Measurements from ENCODE around the gene RASGRF1. TPM values are rescaled to one million over a fixed set of nuclear protein-coding genes. Genes with fewer than 3 reads are reported as not detected.
"Not testable (repeated sequence)": the region's sequence is repeated elsewhere in the genome, so short reads cannot be mapped to it uniquely, and the experiment has no call there.

Gene RASGRF1
- total RNA-seq, 1 experiment from 2014 or later, result 1.6 TPM

DNA sequence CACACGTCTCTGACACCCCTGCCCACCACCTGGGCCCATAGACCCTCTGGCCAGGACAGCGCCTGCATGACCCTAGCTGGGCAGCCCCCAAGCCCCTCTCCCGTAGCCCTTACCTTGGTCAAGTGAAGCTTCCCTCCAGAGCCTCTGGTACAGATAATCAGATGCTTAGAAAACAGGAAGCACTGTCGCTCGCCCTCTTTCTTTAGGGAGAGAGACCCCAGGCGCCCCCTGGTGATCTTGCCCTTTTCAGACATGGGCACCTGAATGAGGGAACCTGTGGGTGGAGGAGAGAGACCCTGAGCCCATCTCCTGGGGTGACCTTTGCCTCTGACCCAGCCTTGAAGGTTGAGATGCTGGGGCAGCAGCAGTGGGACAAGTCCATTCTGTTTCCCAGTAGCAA, 65.4 kb downstream of the RASGRF1 start:
- DNase-seq (ENCODE audit: low spot score), result no peak
- in situ Hi-C loops (cut with HindIII; ENCODE audit: low sequenced_read_pairs), result no loop called here

- in situ Hi-C loops (cut with HindIII; ENCODE audit: low sequenced_read_pairs); DNase-seq (ENCODE audit: low spot score): not testable (repeated sequence)
Observed at GRCh38 chr15:79024493-79024892, 66.1 kb downstream of the RASGRF1 start.

DNA sequence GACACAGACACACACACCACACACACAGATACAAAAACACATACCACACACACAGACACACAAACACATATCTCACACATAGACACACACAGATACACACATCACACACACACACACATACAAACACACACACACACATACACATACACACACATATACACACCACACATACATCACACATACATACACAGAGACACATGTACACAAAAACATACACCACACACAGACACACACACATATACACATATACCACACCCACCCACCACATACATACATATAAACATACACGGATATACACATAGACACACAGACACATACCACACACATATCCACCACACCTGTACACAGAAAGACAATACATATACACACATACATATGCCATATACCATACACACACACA, 66.7 kb downstream of the RASGRF1 start:
- DNase-seq (ENCODE audit: low spot score), result no peak
- in situ Hi-C loops (cut with HindIII; ENCODE audit: low sequenced_read_pairs), result no loop called here

DNA sequence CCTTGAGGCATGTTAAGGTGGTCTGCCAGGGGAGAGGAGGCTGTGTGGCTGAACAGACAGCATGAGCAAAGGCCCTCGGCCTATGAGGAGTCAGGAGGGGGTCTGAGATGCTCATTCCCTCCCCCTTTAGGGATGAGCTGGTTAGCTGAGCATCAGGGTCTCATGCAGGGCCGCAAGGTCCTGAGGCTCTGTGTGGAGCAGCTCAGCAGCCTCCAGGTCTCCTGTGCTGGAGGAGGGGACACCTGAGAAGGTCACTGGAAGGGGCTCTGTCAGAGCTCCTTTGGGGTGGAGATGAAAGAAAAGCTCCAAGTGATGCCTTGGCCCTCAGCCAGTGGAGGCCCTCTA, 67.1 kb downstream of the RASGRF1 start:
- no peak for DNase-seq (ENCODE audit: low spot score)
- in situ Hi-C loops (cut with HindIII; ENCODE audit: low sequenced_read_pairs), result no loop called here

- in situ Hi-C loops (cut with HindIII; ENCODE audit: low sequenced_read_pairs), result no loop called here
- no peak for DNase-seq (ENCODE audit: low spot score)
Observed at GRCh38 chr15:79018960-79019359, 71.6 kb downstream of the RASGRF1 start.

DNA sequence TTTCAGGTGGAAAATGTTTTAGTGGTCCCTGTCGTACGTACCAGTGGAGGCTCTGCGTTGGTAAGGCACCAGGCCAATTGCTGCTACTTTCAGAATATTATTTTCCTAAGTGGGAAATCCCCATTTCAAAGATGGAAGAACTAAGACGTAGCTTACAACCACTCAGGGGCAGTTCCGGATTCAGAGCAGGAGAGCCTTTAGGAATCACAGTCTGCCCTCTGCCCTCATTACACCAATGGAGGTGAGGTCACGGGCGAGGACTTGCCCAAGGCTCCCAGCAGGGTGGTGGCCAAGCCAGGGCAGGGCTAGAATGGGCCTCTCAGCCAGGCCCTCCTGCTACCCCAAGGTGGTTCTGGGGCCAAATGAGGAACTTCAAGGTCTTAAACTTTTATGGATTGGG, 72.6 kb downstream of the RASGRF1 start:
- in situ Hi-C loops (cut with HindIII; ENCODE audit: low sequenced_read_pairs), result no loop called here
- DNase-seq (ENCODE audit: low spot score), result no peak

- DNase-seq (ENCODE audit: low spot score), result no peak
- in situ Hi-C loops (cut with HindIII; ENCODE audit: low sequenced_read_pairs), result no loop called here
Observed at GRCh38 chr15:79016527-79017170, 73.9 kb downstream of the RASGRF1 start.

- in situ Hi-C loops (cut with HindIII; ENCODE audit: low sequenced_read_pairs), result no loop called here
- DNase-seq (ENCODE audit: low spot score), result no peak
Observed at GRCh38 chr15:79015416-79015815, 75.2 kb downstream of the RASGRF1 start.

GRCh38 chr15:79010278-79010677, 80.3 kb downstream of the RASGRF1 start:
- in situ Hi-C loops (cut with HindIII; ENCODE audit: low sequenced_read_pairs), result no loop called here
- DNase-seq (ENCODE audit: low spot score), result no peak

DNA sequence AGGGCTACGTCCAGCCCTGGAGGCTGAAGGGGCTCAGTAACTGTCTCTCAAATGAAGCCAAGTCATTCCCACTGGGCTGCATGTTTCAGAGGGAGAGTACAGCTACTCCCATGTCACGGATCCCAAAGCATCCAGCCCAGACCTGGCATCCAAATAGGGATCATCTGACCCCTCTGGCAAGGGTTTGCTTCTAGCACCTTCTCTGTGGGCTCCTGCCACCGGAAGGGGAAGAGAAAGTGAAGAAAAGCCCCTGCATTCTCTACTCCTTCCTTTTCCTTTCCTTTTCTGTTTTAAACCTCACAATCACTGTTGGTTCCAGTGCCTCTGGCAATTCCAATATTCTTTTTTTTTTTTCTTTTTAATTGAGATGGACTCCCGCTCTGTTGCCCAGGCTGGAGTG, 81.2 kb downstream of the RASGRF1 start:
- DNase-seq (ENCODE audit: low spot score), result no peak
- in situ Hi-C loops (cut with HindIII; ENCODE audit: low sequenced_read_pairs), result no loop called here

DNA sequence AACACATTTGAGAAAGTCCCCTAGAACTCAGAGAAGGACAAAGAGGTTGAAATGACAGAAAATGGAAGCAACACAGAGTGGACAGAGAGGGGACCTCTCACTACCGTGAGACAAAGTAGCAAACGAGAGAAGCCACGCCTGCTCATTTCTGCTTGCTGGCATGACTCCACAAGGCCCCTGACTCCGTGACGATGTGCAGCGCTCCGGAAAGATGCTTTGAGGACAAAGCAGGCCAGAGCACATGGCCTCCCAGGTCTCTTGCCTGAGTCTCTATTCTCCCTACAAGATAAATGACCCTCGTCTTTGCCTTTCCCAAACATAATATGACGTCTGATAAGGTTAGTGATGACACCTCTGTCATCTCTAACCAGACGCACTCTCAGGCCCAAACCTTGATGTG, 81.9 kb downstream of the RASGRF1 start:
- no peak for DNase-seq (ENCODE audit: low spot score)
- in situ Hi-C loops (cut with HindIII; ENCODE audit: low sequenced_read_pairs), result no loop called here

DNA sequence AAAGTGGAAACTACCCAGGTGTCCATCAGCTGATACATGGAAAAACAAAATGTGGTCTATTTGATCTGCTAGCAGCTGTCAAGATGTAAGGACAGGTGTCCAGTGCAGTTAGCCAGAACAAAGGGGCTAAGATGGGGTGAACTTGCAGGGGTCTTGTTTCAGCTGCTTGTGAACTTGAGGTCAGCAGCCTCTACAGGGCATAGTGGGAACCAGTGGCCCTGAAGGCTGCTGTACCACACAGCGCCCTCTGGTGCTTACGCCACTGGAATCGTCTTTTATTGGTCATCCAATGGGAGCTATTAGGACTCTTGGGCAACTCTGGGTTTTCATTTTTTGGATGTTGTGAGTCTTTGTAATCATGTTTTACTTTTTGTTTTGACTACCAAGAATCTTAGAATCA, 83.5 kb downstream of the RASGRF1 start:
- peak; percentile 17 for DNase-seq (ENCODE audit: low spot score)
- in situ Hi-C loops (cut with HindIII; ENCODE audit: low sequenced_read_pairs), result no loop called here

DNA sequence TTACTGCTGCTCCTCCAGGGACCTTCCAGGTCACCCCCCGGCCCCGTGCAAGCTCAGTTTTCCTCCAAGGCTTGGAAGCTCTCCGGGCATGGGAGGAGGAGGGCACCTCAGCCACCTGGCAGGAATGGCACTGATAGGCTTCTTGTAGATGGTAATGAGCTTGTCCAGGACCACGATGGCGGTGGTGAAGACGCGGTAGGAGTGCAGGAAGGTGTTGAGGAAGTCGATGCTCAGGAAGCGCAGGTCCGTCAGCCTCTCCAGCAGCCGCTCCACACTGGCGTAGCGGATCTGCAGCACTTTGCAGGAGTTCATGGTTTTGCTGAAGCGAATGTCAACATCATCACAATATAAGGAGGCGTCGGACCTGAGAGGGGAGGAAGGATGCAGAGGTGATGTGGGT, 84.5 kb downstream of the RASGRF1 start:
- DNase-seq (ENCODE audit: low spot score), result no peak
- in situ Hi-C loops (cut with HindIII; ENCODE audit: low sequenced_read_pairs), result no loop called here

GRCh38 chr15:79004336-79004735, 86.2 kb downstream of the RASGRF1 start:
- no peak for DNase-seq (ENCODE audit: low spot score)
- in situ Hi-C loops (cut with HindIII; ENCODE audit: low sequenced_read_pairs), result no loop called here

DNA sequence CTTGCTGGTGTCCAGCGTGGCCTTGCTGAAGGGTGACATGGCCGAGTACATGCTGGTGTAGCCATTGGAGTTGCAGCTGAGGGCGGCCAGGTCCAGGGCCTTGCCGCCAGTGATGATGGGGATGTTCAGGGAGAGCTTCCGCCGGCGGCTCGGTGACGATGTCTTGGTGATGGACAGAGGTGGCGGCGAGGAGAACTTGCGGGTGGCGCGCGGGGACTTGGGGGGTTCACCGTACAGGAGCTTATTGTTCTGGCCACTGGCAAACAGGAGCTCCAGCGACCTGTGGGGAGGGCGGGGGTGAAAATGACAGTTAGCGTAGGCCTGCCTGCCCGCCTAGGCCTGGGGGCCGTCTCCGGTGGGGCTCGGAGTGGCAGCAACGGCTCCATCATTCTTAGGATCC, 86.7 kb downstream of the RASGRF1 start:
- in situ Hi-C loops (cut with HindIII; ENCODE audit: low sequenced_read_pairs), result no loop called here
- no peak for DNase-seq (ENCODE audit: low spot score)

- in situ Hi-C loops (cut with HindIII; ENCODE audit: low sequenced_read_pairs), result no loop called here
- DNase-seq (ENCODE audit: low spot score), result no peak
Observed at GRCh38 chr15:79003301-79003700, 87.3 kb downstream of the RASGRF1 start.

DNA sequence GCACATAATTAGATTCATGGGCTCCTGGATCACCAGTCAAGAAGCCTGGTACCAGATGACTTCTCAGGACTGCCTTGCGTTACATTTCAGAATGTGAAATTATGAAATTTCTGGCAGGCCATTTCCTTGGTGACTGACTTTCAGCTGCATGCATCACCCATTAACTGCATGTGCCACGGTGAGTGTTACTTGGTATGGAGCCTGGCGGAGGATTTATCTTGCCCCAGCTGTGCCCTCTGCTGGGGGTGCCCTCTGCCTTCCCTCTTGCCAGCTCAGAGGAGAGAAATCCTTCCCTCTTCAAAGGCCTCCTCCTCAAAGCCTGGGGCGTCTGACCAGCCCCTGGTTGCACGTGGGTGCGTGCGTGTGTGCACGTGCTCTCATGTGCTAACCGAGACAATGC, 88.0 kb downstream of the RASGRF1 start:
- in situ Hi-C loops (cut with HindIII; ENCODE audit: low sequenced_read_pairs), result no loop called here
- no peak for DNase-seq (ENCODE audit: low spot score)

DNA sequence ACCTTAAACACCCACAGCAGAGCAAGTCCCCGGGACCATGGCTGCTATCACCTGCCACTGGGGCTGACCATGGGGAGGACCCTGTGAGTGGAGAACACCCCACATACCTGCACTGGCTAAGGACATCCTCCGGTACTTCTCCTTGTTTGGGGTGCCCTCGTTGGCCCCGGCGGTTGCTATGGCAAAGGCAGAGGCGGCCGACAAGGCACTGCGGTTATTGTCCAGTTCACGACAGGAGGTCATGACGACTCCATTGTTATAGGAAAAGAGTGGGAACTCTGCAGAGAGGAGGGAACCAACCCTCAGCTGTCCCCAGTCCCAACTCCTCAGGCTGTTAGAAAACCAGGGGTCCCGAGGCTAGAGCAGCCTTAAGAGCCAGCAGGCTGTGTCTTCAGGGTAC, 90.9 kb downstream of the RASGRF1 start:
- in situ Hi-C loops (cut with HindIII; ENCODE audit: low sequenced_read_pairs), result no loop called here
- DNase-seq (ENCODE audit: low spot score), result no peak

DNA sequence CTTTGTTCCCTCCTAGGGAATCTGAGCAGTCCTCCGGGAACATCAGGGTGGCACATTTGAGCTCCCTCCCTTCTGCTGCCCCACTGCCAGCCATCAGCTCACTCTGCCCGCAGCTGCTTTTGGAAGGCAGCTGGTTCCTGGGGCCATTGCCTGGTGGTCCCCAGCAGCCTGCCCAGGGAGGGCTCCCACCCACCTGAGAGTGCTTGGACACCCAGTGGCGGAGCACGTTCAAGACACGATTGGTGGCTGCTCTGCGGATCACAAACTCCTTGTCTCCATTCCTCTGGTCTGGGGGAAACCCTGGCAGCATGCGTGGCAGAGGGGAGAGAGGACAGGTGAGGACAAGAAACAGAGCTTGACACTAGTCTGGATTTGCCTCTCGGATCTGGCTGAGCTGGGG, 92.1 kb downstream of the RASGRF1 start:
- DNase-seq (ENCODE audit: low spot score), result no peak
- in situ Hi-C loops (cut with HindIII; ENCODE audit: low sequenced_read_pairs), result no loop called here

DNA sequence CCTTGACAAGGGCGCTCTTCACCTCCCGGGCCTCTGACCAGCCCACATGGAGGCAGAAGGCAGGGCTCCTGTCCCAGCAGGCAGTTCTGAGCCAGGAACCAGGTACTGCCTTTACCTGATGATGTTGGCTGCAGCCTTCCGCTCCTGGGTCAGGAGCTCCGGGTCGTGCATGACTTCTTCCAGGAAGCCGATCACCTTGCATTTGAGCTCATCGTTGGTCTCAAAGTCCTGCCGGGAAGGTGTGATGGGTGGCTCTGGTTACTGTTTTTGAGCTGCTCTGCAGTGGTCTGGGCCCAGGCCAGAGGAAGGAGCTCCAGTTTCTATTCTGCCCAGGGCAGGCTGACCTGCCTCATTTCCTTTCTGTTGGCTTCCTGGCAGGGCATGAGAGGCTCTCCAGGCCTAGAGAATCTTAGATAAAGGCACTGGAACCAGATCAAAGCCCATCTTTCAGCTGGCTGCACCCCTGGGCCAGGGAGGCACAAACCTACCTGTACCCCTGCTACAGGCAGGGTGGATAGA, 92.5 kb downstream of the RASGRF1 start:
- in situ Hi-C loops (cut with HindIII; ENCODE audit: low sequenced_read_pairs), result no loop called here
- DNase-seq (ENCODE audit: low spot score), result peak; percentile 27

DNA sequence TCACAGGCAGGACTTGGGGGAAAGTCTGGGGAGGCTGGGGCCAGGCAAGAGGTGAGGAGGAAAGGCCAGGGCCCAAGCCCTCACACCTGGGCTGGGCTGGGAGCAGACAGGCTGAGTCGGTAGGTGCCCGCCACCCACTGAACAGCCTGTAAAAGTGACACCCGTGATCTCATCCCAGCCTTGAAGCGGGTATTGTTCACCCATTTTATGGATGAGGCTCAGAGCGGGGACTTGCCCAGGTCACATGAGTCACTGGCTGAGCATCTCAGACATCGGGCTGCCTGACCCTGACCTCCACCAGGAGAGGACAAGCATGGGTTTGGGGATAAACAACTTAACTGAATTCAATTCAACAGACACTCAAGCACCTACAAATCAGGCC, 93.7 kb downstream of the RASGRF1 start:
- in situ Hi-C loops (cut with HindIII; ENCODE audit: low sequenced_read_pairs), result no loop called here
- no peak for DNase-seq (ENCODE audit: low spot score)

All from G401 (cell line).